ENCODE data around the gene CYP4F2.
"Not testable (repeated sequence)": the region's sequence is repeated elsewhere in the genome, so short reads cannot be mapped to it uniquely, and the experiment has no call there.

CYP4F2 gene

DNA sequence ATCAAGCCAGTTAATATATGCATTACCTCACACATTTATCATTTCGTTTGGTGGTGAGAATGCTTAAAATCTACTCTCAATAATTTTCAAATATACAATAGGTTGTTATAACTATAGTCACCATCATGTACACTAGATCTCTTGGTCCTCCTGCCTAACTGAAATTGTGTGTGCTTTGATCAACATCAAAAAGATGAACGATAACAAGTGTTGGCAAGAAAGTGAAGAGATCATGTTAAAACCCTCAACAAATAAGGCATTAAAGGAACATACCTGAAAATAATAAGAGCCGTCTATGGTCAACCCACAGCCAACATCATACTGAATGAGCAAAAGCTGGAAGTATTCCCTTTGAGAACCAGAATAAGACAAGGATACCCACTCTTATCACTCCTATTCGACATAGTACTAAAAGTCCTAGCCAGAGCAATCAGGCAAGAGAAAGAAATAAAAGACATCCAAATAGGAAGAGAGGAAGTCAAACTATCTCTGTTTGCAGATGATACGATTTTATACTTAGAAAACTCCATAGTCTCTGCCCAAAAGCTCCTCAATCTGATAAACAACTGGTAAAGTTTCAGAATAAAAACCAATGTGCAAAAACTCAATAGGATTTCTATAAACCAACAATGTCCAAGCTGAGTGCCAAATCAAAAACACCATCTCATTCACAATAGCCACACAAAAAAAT lies 54.5 kb downstream of the CYP4F2 start:
- no peak for DNase-seq

DNA sequence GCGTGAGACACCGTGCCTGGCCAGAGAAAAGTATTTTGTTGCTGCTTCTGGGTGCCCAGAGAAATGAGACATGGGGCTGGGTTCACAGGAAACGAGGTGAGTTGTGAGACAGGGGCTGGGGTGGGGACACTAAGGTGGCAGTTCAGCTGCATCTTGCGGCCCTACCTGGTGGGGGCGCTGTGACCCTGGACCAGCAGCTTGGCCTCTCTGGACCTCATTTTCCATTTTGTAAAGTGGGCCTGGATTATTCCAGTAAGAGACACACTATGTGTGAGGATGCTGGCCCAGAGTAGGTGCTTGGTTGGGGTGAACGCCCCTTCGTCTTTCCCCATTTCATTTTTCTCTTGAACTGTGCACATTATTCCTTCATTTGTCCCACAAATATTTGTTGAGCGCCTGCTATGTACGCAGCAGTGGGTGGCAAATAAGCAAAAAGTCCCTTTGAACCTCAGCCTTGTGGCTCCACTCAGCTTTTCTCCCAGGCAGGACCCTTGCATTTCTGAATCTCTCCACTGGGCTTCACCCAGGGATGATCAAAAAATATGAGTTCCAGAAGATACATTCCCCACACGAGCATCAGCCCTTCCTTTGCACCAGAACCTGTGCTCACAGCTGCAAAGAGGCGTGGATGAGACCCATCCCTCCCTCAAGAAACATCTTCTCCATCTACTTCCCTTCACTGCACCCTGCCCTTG lies 55.9 kb downstream of the CYP4F2 start:
- no peak for DNase-seq

DNA sequence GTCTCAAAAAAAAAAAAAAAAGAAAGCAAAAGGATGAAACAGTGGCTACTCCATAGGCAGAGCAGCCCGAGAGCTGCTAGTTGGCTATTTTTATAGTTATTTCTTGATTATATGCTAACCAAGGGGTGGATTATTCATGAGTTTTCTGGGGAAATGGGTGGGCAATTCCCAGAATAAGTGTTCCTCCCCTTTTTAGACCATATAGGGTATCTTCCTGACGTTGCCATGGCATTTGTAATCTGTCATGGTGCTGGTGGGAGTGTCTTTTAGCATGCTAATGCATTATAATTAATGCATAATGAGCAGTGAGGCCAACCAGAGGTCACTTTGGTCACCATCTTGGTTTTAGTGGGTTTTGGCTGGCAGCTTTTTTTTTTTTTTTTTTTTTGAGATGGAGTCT lies 57.0 kb downstream of the CYP4F2 start:
- no peak for DNase-seq

DNA sequence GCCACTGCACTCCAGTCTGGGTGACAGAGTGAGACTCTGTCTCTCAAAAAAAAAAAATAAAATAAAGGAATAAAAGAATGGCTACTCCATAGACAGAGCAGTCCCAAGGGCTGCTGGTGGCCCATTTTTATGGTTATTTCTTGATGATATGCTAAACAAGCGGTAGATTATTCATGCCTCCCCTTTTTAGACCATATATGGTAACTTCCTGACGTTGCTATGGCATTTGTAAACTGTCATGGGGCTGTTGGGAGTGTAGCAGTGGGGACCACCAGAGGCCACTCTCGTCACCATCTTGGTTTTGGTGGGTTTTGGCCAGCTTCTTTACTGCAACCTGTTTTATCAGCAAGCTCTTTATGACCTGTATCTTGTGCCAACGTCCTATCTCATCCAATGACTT lies 58.0 kb downstream of the CYP4F2 start:
- DNase-seq = not testable (repeated sequence)

DNA sequence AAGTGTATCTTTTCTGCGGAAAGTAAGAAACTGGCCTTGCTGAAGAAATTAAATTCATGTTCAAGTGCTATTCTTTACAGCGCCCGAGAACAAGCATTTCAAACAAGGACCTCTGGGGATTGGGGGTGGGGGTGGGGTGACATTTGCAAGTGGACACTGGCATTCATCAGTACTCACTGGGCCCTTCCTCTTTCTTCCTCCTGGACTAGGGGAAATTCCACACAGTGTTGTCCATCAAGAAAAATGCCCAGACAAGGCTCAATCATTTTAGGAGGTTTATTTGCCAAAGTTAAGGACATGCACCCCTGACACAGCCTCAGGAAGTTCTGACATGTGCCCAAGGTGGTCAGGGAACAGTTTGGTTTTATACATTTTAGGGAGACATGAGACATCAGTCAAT lies 59.5 kb downstream of the CYP4F2 start:
- DNase-seq = no peak

DNA sequence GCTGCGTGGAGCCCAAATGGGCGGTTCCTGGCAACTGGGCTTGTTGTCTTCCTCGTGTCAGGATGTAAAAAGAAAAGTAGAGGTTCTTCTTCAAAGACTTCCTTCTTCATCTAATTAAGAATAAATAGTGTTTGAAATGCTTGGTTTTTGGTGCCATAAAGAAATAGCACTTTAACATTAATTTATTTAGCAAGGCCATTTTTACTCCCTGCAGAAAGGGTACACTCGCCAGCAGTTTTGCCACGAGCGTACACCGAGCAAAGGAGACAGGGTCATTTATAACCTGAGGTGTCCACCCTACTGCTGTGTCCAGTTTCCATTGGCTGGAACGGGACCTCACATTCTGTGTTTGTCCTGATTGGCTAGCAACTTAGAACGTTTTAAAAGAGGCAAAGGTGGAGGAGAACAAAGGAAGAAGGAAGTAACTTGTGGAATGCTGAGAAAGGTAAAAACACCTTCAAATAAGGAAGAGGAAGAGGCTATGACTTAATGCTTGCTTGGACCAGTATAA lies 60.6 kb downstream of the CYP4F2 start:
- no peak for DNase-seq

DNA sequence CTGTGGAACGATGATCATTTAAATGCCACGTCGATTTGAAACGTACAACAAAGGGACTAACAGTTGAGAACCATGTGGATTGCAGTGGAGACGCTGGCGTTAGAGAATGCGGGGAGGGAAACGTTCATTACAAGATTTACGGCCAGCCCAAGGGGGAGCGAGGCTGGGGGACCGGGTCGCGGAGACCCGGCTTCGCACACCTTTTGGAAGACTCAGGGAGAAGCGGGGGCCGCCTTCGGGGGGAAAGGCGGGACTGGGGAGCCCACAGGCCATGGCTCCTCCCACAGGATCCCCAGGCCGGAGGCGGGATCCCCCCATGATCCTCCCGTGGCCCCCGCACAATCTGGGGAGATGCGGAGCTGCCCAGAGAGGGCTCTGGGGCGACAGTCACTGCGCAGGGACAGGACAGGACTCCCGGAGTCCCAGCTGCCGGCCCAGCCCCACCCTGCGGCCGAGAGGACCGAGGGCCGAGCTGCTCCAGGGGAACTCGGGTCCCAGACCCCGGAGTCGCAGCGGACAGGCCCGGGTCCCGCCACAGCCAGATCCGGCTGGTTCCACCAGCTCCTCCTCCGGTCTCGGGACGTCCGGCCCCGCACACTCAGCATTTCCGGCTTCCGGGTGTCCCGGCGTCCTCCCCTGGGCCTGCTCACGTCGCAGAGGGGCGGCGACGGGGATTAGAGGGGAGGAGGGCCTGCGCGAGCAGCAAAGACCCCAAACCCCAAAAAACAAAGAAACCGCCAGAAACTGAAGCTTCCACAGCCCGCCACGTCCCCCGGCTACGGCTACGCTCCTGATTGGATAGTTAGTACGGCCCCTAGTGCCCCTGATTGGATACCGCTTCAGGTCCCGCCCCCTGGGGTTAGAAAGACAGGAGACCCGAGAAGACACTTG lies 61.3 kb downstream of the CYP4F2 start:
- DNase-seq = peak; percentile 53 to 68

DNA sequence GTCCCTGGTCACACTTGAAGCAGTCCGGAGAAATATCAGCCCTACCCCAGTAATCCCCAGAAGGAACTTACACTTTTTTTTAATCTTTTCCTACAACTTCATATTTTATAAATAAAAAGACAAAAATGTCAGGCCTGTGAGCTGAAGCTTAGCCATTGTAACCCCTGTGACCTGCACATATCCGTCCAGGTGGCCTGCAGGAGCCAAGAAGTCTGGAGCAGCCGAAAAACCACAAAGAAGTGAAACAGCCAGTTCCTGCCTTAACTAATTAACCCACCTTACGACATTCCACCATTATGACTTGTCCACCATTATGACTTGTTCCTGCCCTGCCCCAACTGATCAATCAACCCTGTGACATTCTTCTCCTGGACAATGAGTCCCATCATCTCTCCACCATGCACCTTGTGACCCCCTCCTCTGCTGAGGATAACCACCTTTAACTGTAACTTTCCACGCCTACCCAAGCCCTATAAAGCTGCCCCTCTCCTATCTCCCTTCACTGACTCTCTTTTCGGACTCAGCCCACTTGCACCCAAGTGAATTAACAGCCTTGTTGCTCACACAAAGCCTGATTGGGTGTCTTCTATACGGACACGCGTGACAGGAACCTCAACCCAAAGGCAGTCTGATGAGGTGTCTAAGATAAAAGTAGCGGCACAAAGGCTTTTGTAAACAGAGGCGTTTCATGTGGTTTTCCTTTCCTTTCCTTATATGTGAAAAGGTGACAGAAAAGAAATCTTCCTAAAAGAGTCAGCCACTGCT lies 62.1 kb downstream of the CYP4F2 start:
- DNase-seq = not testable (repeated sequence)

DNA sequence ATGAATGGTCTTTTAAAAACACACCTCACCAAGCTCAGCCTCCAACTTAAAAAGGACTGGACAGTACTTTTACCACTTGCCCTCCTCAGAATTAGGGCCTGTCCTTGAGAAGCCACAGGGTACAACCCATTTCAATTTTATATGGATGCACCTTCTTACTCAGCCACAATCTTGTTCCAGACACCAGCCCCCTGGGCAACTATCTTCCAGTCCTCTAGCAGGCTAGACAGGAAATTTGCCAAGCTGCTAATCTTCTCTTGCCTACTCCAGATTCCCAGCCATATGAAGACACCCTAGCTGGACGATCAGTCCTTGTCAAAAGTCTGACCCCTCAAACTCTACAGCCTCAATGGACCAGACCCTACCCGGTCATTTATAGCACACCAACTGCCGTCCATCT lies 63.6 kb downstream of the CYP4F2 start:
- DNase-seq = not testable (repeated sequence)

DNA sequence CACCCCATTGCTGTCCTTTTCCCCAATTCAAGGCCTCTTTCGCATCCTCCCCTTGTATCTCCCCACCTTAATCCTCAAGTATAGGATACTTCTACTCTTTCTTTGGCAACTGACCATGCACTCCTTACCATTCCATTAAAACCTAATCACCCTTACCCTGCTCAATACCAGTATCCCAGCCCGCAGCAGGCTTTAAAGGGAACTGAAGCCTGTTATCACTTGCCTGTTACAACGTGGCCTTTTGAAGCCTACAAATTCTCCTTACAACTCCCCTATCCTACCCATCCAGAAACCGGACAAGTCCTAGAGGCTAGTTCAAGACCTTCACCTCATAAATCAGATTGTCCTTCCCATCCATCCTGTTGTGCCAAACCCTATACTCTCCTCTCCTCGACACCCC lies 66.2 kb downstream of the CYP4F2 start:
- DNase-seq = no peak

DNA sequence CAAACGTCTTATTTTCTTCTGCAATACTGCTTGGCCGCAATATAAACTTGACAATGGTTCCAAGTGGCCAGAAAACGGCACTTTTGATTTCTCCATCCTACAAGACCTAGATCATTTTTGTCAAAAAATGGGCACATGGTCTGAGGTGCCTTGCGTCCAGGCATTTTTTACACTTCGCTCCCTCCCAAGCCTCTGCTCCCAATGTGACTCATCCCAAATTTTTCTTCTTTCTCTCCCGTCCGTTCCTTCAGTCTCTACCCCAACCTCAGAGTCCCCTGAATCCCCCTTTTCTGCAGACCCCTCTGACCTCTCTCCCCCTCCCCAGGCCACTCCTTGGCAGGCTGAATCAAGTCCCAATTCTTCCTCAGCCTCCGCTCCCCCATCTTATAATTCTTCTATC lies 68.1 kb downstream of the CYP4F2 start:
- no peak for DNase-seq

DNA sequence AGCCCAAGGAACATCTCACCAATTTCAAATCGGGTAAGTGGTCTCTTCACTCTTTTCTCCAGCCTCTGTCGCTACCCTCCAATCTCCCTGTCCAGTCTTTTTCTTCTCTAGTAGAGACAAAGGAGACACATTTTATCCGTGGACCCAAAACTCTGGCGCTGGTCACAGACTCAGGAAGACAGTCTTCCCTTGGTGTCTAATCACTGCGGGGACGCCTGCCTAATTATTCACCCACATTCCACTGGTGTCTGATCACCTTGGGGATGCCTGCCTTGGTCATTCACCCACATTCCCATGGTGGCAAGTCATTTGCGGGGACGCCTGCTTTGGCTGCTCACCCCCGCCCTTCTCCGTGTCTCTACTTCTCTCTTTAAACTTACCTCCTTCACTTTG lies 68.6 kb downstream of the CYP4F2 start:
- DNase-seq = no peak

DNA sequence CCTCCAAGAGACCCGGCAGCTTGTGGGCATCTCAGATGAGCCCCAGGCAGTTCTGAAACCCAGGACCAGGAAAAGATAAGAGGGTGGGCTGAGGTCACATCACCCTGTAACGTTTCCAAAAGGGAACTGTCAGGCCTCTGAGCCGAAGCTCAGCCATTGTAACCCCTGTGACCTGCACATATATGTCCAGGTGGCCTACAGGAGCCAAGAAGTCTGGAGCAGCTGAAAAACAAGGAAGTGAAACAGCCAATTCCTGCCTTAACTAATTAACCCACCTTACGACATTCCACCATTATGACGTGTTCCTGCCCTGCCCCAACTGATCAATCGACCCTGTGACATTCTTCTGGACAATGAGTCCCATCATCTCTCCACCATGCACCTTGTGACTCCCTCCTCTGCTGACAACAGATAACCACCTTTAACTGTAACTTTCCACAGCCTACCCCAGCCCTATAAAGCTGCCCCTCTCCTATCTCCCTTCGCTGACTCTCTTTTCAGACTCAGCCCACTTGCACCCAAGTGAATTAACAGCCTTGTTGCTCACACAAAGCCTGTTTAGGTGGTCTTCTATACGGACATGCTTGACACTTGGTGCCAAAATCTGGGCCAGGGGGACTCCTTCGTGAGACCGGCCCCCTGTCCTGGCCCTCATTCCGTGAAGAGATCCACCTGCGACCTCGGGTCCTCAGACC lies 69.1 kb downstream of the CYP4F2 start:
- DNase-seq = not testable (repeated sequence)

DNA sequence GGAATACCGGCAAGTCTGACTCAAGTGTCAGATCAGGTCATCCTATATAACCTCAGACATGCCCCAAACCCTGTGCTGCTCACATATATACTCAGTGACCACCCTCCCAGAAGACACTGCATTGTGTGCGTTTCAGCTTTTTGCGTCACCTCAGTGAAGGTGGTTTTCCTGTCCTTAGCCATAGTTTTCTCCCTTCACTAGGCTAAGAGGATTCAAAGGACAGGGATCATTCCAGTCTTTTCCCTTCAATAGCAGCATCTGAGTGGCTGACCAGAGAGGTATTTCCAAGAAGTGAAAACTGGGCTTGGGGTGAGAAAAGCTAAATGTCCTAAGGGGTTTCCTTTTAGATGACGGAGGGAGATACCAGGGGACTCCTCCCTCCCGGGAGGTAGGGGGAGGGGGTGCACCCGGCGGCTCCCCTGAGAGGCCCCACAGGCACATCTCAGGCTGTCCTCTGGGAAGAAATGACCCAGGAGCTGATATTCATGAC lies 69.7 kb downstream of the CYP4F2 start:
- DNase-seq = no peak
